GM19395 (cell line): Measurements from ENCODE around the gene LOXL4.

Experiments used
- ATAC-seq: cut with Tn5 transposase; IDR thresholded peaks from one replicate; pipeline ENCODE4 v1.9.1; 2021; ENCODE audit warnings: mild to moderate bottlenecking, moderate library complexity; ENCODE audit not compliant: unreplicated experiment

LOXL4 gene

DNA sequence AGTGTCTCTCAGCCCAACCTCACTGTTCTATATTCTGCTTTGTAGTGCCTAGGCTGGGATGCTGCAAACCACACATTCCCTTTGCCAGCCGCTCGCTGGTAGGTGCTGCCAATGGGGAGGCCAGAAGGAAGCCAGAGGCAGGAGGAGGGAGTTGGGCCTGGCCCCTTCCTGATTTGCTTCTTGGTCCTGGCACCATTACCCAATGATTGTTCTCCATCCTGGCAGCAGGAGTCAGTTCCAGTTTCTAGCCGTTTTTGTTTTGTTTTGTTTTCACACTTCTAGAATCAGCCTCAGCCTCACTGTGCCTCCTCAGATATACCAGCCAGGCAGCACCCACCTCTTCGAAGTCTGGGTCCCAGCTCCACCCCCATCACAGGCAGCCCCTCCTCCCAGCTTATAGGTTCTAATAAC, 27.4 kb upstream of the LOXL4 start:
- ATAC-seq, result no peak

- no peak for ATAC-seq
Measured at GRCh38 chr10:98294270-98294627, 26.3 kb upstream of the LOXL4 start.

DNA sequence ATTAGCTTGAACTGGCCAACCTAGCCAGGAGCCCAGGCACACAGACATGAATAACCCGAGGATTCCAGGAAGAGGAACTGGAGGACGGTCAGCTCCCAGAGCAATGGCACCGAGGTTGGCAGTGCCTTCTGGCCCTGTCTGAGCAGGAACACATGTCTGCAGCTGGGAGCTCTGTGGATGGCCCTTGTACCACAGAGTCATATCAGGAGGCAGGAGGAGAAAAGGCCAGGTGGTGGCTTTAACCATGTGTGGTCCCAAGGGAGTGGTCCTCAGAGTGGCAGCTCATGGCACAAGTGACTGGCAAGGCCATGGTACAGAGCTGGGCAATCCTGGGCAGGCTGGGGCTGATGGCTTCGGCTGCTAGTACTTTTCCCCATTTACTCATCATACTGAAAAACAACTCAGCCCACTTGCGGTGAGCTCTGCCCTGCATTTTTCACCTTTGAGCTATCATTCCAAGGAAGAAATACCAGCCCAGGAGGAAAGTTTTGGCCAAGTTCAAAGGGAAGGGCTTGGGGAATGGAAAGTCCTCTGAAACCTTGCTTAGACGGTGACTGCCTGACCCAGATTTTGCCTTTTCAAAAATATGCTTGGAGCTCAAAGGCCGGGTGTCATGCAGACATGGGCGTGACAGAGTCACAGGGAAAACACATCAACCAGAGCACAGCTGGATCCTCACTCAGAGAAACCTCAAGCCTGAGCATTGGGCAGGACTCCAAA, 25.7 kb upstream of the LOXL4 start:
- ATAC-seq, result no peak

DNA sequence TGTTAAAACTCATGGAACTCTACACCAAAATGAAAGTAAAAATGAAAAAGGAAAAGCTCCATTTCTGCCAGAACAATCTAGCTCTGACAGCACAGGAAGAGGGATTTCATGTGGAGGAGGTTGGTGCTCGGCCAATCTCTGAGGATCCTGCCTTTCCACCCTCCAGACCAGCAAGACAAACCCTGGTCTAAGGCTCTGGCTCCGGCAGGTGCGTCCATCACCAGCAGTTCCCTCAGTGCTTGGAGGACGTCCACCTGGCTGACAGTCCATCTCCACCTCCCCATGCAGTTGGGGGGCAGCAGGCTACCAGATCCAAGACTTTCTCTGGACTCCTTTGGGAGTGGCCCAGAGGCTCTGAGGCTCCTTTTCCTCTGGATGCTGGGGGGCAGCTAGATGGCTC, 25.0 kb upstream of the LOXL4 start:
- ATAC-seq, result no peak

DNA sequence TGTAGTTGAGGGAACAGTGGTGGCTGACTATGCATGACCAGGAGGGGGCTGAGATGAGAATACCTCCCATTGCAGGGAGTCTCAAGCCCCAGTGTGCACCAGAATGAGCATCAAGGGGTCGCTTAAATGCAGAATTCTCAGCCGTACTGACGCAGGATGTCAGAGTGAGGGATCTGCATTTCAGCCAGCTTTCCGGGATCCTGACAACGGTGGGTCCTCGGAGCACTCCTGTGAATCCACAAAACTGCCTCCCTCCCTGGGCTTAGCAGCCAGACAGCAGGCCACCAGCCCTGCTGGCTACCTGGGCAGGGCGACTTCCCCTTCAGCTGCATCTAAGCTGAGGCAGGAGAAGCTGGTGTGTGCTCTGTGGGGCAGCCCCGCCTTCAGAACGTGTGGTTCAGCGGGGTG, 21.8 kb upstream of the LOXL4 start:
- no peak for ATAC-seq

DNA sequence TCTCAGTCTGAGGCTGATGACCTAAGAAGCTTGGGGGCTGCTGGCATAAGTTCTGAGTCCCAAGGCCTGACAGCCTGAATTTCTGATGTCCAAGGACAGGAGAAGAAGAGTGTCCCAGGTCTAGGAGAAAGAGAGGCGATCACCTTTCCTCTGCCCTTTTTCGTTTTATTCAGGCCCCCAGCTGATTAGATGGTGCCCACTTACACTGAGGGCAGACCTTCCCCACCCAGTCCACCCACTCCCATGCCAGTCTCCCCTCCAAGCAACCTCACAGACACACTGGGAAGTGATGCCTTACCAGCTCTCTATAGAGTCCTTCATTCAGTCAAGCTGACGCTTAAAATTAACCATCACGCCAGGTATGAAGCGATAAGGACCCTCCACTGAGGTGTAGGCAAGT, 19.3 kb upstream of the LOXL4 start:
- no peak for ATAC-seq

DNA sequence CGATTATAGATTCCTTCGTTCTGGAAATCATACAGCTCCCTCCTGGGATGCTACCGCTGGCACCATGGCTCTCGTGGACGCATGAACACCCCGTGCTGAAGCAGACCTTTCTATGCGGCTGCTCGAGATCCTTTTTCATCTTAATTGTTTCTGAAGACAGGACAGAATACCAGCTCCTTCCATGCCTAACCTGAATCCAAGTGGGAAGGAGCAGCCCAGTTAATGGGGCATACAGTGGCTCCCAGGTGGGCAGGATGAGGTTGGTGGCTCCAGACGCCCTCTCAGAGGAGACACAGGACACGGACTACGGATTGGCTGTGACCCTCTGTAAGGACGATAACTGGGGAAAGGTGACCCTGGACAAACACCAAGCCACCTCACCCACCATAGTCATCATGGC, 18.4 kb upstream of the LOXL4 start:
- no peak for ATAC-seq

GRCh38 chr10:98285416-98285815, 17.4 kb upstream of the LOXL4 start:
- ATAC-seq, result no peak

DNA sequence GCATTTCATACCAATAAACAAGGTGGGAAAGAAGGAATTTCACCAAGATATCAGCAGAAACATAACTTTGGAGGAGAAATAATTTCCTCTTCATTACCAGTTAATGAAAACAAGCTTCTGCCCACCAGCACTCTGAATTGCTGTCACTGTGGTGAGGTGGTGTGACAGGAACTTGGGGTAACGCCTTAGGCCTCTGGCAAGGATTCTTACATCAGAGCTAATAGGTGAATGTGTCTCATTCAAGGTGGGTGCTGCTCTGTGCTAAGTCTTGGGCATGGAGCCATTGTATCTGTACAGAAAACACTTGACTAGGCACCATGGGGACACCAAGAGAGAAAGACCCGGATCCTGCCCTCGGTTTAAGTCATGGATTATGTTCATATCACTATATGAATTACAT, 8.3 kb upstream of the LOXL4 start:
- ATAC-seq, result no peak

DNA sequence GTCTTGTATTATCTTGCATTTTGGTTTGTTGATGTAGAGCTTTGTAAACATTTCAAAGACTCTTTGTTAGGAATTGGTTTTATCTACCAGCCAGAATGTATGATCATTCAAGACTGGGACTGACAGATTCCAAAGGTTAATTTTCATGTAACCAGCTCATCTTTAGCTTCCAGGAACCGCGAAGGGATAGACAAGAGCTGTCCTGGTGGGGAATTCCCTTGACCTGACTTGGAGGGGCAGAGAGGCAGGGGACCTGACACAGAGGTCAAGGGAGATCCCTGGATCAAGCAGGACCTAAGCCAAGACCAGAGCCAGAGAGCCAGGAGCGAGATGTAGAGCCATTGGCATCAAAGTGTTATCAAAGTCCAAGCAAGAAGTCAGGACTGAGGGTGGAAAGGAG, 6.6 kb upstream of the LOXL4 start:
- no peak for ATAC-seq

GRCh38 chr10:98273057-98273850, 5.3 kb upstream of the LOXL4 start:
- no peak for ATAC-seq

- ATAC-seq, result no peak
Measured at GRCh38 chr10:98272656-98273055, 4.7 kb upstream of the LOXL4 start.

DNA sequence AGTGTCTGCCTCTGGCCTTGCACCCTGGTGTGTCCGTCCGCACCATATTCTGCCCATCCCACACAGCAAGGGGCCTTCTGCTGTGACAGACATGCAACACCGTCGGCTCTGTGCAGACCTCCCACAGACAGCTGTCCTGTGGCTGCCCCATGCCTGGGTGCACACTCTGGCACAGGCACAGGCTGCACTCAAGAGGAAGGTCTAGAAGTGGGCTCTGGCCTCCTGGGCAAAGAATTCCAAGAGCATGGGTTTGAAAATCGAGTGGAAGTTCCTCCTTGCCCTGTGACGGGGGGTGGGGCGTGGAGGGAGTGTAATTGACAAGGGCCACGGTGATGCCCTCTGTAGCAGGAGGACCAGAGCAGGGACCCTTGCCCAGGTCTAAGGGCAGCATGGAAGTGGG, 4.3 kb upstream of the LOXL4 start:
- no peak for ATAC-seq

GRCh38 chr10:98270786-98271185, 2.8 kb upstream of the LOXL4 start:
- no peak for ATAC-seq

DNA sequence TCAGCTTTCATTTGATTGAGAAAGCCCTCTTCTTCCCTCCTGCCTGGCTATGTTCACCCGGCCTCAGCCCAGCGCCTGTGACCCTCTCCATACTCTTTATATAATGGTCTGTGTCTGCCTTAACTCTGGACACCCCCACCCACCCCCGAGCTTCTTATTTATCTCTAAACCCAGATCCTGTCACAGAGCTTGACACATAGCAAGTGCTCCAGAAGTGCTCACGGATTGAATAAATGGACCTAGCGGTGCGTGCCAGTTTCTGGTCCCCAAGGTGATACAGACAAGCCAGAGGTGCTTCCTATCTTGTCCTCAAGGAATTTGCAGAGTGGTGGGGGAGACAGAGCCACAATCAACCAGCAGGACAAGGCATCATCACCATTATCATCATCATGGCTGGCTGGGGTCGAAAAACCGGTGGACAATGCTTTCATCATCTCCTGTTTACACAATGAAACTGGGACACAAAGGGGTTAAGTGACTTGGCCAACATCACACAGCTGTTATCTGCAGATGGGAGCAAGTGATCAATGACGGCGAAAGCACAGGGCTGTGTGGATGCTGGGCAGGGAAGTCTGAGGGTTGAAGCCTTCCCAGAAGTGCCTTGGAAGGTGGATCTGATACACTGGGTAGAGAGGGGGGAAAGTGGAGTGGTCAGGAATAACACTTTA, 2.2 kb upstream of the LOXL4 start:
- no peak for ATAC-seq

GRCh38 chr10:98269435-98269912, 1.5 kb upstream of the LOXL4 start:
- ATAC-seq, result no peak

DNA sequence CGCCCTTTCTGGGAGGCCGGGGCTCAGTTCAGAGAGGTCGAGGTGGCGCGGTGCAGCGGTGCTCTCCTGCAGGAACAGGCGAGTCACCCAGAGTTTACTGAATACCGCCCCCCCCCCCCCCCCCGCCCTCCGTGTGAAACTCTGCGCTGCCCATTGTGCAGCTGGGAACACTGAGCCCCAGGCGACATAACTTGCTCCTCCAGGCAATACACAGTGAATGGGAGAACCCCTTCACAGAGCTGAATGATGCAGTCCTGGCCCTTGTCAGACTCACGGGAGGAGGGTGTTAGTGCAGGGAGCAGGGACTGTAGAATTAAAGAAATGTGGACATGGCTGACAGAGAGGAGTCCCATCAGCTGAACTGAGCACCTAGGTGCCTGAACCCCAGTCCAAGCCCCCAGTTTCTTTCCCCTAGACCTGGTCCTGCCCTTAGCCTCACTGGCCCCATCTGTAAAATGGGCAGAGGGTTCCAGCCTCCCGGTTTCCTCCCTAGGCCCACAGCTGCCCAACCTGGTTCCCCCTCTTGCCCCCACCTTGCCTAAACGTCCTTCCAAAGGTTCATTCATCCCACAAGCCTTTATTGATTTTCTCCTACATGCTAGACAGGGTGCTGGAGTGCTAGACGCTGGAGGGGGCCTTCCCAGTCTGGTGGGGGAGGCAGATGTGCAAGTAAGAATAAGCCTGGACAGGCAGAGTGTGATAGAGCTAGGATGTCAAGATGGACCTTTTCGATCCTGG, 869 bp upstream of the LOXL4 start:
- no peak for ATAC-seq

GRCh38 chr10:98267069-98267893, 713 bp downstream of the LOXL4 start:
- no peak for ATAC-seq

GRCh38 chr10:98266647-98267046, 1.3 kb downstream of the LOXL4 start:
- no peak for ATAC-seq
